ENCODE measurements around the gene MEGF6. TPM values are rescaled to one million over a fixed set of nuclear protein-coding genes. Genes with fewer than 3 reads are reported as not detected.

Gene MEGF6
- total RNA-seq, 4 donors from 2014 or later = 0.88 to 69.0 (median 36.9) TPM

GRCh38 chr1:3524556-3525203, 86.6 kb downstream of the MEGF6 start:
- no peaks in the 10 kb centered on the region for H3K27me3 ChIP-seq
- intact Hi-C loops (cut with DNase I; ENCODE audit: low total_unique reads) = no loop called here
- no peaks in the 10 kb centered on the region for H3K36me3 ChIP-seq
- DNase-seq = no peak
- no peaks in the 10 kb centered on the region for H3K4me1 ChIP-seq
- H3K9me3 ChIP-seq = no peaks in the 10 kb centered on the region
- no peak overlapping the region for H3K4me3 ChIP-seq
- no peak for TF ChIP-seq POLR2A (IDR thresholded peaks at IDR 0.05)
- TF ChIP-seq, protein P1, sequence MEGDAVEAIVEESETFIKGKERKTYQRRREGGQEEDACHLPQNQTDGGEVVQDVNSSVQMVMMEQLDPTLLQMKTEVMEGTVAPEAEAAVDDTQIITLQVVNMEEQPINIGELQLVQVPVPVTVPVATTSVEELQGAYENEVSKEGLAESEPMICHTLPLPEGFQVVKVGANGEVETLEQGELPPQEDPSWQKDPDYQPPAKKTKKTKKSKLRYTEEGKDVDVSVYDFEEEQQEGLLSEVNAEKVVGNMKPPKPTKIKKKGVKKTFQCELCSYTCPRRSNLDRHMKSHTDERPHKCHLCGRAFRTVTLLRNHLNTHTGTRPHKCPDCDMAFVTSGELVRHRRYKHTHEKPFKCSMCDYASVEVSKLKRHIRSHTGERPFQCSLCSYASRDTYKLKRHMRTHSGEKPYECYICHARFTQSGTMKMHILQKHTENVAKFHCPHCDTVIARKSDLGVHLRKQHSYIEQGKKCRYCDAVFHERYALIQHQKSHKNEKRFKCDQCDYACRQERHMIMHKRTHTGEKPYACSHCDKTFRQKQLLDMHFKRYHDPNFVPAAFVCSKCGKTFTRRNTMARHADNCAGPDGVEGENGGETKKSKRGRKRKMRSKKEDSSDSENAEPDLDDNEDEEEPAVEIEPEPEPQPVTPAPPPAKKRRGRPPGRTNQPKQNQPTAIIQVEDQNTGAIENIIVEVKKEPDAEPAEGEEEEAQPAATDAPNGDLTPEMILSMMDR (IDR thresholded peaks at IDR 0.05) = no peak
- no peak overlapping the region for H3K27ac ChIP-seq

GRCh38 chr1:3523980-3524379, 87.3 kb downstream of the MEGF6 start:
- Histone ChIP-seq H3K4me3 (no peak overlapping the region), H3K27me3 (no peaks in the 10 kb centered on the region), H3K27ac (no peak overlapping the region), H3K4me1 (no peaks in the 10 kb centered on the region), H3K36me3 (no peaks in the 10 kb centered on the region), H3K9me3 (no peaks in the 10 kb centered on the region)
- DNase-seq = no peak
- TF ChIP-seq, protein P1 (IDR thresholded peaks at IDR 0.05) = no peak
- TF ChIP-seq POLR2A (IDR thresholded peaks at IDR 0.05) = no peak
- intact Hi-C loops (cut with DNase I; ENCODE audit: low total_unique reads) = no loop called here

DNA sequence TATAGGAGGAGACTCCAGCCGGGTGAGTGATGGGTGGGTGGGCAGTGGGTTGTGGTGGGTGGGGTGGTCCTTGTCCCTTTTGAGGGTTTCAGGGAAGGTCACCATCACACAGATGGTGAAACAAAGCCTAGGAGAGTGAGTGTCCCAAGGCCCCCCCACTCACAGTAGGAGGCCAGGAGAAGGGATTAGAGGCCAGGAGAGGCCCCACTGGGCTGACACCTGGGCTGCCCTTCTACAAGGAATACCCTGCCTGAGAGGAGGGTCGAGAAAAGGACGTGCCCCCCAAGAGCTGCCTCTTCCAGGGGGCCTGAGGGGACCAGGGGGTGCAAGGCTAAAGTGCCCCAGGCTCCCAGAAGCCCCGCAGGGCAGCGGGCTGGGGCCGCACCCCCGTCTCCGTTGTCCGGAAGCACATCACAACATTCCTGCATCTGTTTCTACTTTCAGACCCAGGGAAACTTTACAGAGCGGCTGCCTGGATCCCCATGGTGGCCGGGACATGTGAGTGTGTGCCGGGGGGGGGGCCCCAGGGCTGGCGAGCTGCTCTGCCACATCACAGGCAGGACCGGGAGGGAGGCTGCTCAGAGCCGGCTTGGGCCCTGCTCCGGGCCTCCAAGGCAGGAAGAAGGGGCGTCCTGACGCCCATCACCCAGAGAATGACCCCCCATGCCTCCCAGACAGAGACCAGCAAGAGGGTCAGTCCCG, 88.6 kb downstream of the MEGF6 start:
- Histone ChIP-seq H3K27me3 (no peaks in the 10 kb centered on the region), H3K9me3 (no peaks in the 10 kb centered on the region), H3K4me1 (no peaks in the 10 kb centered on the region), H3K36me3 (no peaks in the 10 kb centered on the region), H3K27ac (no peak overlapping the region), H3K4me3 (no peak overlapping the region)
- intact Hi-C loops (cut with DNase I; ENCODE audit: low total_unique reads) = no loop called here
- TF ChIP-seq POLR2A (IDR thresholded peaks at IDR 0.05) = no peak
- TF ChIP-seq, protein P1 (IDR thresholded peaks at IDR 0.05) = no peak
- no peak for DNase-seq

GRCh38 chr1:3522112-3522511, 89.2 kb downstream of the MEGF6 start:
- H3K27ac ChIP-seq = no peak overlapping the region
- H3K4me1 ChIP-seq = no peaks in the 10 kb centered on the region
- H3K36me3 ChIP-seq = no peaks in the 10 kb centered on the region
- no peaks in the 10 kb centered on the region for H3K27me3 ChIP-seq
- intact Hi-C loops (cut with DNase I; ENCODE audit: low total_unique reads) = no loop called here
- DNase-seq = no peak
- H3K9me3 ChIP-seq = no peaks in the 10 kb centered on the region
- no peak overlapping the region for H3K4me3 ChIP-seq
- TF ChIP-seq, protein P1 (IDR thresholded peaks at IDR 0.05) = no peak
- TF ChIP-seq POLR2A (IDR thresholded peaks at IDR 0.05) = no peak

DNA sequence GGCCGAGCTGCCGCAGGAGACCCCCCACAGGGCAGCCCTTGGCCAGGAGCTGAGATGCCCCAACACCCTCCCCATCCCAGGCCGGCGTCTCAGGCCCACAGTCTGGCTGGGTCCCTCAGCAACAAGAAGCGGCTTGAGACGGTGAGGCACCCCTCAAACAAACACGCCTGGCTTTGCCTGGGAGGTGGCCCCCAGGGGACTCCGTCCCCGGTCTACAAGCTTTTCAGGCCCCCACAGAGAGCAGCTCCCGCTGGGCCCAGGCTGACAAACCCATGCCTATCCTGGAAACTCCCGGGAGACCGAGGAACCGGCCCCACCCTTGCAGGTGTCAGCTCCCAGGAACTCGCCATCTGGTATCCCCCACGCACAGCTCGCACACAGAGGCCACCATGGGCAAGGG, 89.9 kb downstream of the MEGF6 start:
- no peak for TF ChIP-seq POLR2A (IDR thresholded peaks at IDR 0.05)
- TF ChIP-seq, protein P1 (IDR thresholded peaks at IDR 0.05) = no peak
- intact Hi-C loops (cut with DNase I; ENCODE audit: low total_unique reads) = no loop called here
- no peaks in the 10 kb centered on the region for H3K4me1 ChIP-seq
- no peaks in the 10 kb centered on the region for H3K9me3 ChIP-seq
- DNase-seq = no peak
- no peaks in the 10 kb centered on the region for H3K27me3 ChIP-seq
- no peak overlapping the region for H3K4me3 ChIP-seq
- no peak overlapping the region for H3K27ac ChIP-seq
- no peaks in the 10 kb centered on the region for H3K36me3 ChIP-seq

Measured in uterus (tissue), 4 donors.